K562 (cell line): ENCODE data around the gene ZNF775. TPM values are rescaled to one million over a fixed set of nuclear protein-coding genes. Genes with fewer than 3 reads are reported as not detected.
A peak's percentile ranks its signal among the peaks of the same experiment; 100 is the strongest.

Source experiments
- AFF4 ChIP-seq: sonication (generic); formaldehyde crosslinking; IDR thresholded peaks from 2 replicates; pipeline ENCODE4 v1.8.0; 2023; ENCODE audit warnings: mild to moderate bottlenecking, missing genetic modification reagents
- CBFB ChIP-seq: sonication (generic); formaldehyde crosslinking; IDR thresholded peaks from 2 replicates; pipeline ENCODE4 v1.4.0; 2020; ENCODE audit warnings: mild to moderate bottlenecking, missing genetic modification reagents
- RBFOX2 ChIP-seq: fragments of 200-400 bp; formaldehyde crosslinking; IDR thresholded peaks from 2 replicates; pipeline ENCODE4 v1.6.1; 2017; ENCODE audit warnings: low read depth, mild to moderate bottlenecking, low read length, moderate library complexity
- ZFX ChIP-seq: sonication (generic); formaldehyde crosslinking; IDR thresholded peaks from 2 replicates; pipeline ENCODE4 v1.8.0; 2022; ENCODE audit warnings: mild to moderate bottlenecking, missing genetic modification reagents, moderate library complexity
- polyA plus RNA-seq, 8 experiments: library from polyadenylated mRNA; depleted of rRNA in 4 of 8; stranded (reverse) in 5 of 8; unstranded in 3 of 8; fragments of >200 nt; fragmentation: Nextera tagmentation in 2 of 8; fragmentation: Illumina TruSeq in 1 of 8; extraction: Ambion mirVana in 2 of 8; extraction: Trizol in 1 of 8; gene quantifications; 2 replicates each; pipeline versions ENCODE4 v1.2.1 to v1.2.3, GENCODE V29; 2011 to 2014; ENCODE audit warnings: inconsistent platforms in 1 of 8, missing spikeins in 1 of 8
- total RNA-seq, 7 experiments: library from RNA; depleted of rRNA in 6 of 7; stranded (reverse); fragments of >200 nt in 6 of 7; fragmentation: Illumina TruSeq in 2 of 7; extraction: Trizol in 2 of 7; gene quantifications; 2 replicates each; pipeline versions ENCODE4 v1.2.1 to v1.2.3, GENCODE V29; 2011 to 2021; ENCODE audit warnings: low replicate concordance in 1 of 7
- TF ChIP-seq, protein P1 (sequence below), 3 experiments: fragments of 200-800 bp in 1 of 3; sonication (Bioruptor generic) in 1 of 3; sonication (generic) in 1 of 3; formaldehyde crosslinking in 1 of 3; IDR thresholded peaks; 2 replicates each; pipeline versions ENCODE4 v1.6.1 to v1.8.0; 2016 to 2022; ENCODE audit warnings: mild to moderate bottlenecking in 2 of 3, missing compliant biosample characterization in 2 of 3, missing genetic modification characterization in 2 of 3, missing genetic modification reagents in 1 of 3

The ZNF775 gene
- total and polyA plus RNA-seq, 9 of the 15 experiments (the other 6 are each of a cell fraction or from before 2014, with no cell fraction given) = 0.04 to 18.7 (median 4.9) TPM

DNA sequence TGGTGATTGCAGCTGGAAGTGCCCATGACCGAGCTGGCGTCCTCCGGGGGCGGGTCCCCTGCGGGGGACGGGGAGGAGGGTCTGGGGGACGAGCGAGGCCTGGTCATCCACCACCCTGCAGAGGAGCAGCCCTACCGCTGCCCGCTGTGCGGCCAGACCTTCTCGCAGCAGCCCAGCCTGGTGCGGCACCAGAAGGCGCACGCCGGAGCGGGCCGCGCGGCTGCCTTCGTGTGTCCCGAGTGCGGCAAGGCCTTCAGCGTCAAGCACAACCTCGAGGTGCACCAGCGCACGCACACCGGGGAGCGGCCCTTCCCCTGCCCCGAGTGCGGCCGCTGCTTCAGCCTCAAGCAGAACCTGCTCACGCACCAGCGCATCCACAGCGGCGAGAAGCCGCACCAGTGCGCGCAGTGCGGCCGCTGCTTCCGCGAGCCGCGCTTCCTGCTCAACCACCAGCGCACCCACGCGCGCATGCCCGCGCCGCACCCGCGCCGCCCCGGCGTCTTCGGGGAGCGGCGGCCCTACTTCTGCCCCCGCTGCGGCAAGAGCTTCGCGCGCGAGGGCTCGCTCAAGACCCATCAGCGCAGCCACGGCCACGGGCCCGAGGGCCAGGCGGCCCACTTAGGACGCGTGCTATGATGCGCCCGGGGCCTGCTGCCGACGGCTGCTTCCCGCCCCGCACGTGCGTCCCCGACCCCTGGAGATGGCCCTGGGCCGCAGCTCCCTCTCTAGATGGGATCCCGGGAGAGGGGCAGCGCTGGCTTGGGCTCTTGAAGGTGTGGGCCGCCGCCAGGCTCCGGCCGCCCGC is 28.7 kb downstream of the ZNF775 start (continued):
- TF ChIP-seq, protein P1, sequence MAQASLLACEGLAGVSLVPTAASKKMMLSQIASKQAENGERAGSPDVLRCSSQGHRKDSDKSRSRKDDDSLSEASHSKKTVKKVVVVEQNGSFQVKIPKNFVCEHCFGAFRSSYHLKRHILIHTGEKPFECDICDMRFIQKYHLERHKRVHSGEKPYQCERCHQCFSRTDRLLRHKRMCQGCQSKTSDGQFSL (CRISPR knock-in tag; IDR thresholded peaks at IDR 0.05) = no peak
- TF ChIP-seq, protein P1 (tag; IDR thresholded peaks at IDR 0.05) = no peak
- TF ChIP-seq AFF4 (CRISPR knock-in tag) (no peak), ZFX (0 out of 2 replicates have a peak, but pooled peaks have one; percentile 15), RBFOX2 (0 out of 2 replicates have a peak, but pooled peaks have one; percentile 37), CBFB (CRISPR knock-in tag) (no peak)
